Right lobe of liver (tissue), 6 donors: ENCODE data around the gene TAPBPL. TPM values are rescaled to one million over a fixed set of nuclear protein-coding genes. Genes with fewer than 3 reads are reported as not detected.
"Not testable (repeated sequence)": the region's sequence is repeated elsewhere in the genome, so short reads cannot be mapped to it uniquely, and the experiment has no call there.

Experiments used
- ATAC-seq, 4 donors: fragments of 200-7000 bp; cut with Tn5 transposase; one replicate each; pipeline ENCODE4 v1.9.1; 2020; ENCODE audit warnings: mild to moderate bottlenecking in 4 of 4, moderate library complexity in 4 of 4
- DNase-seq, 3 donors: peaks; one replicate each; pipeline ENCODE4 v3.0.0-alpha.2; 2020
- H3K27ac ChIP-seq, 3 donors: fragments of 200-600 bp; one replicate each; pipeline ENCODE4 v1.8.0; 2022
- H3K27me3 ChIP-seq, 2 donors: fragments of 200-600 bp; one replicate each; pipeline ENCODE4 v1.8.0; 2022
- H3K36me3 ChIP-seq, 4 donors: fragments of 200-600 bp; sonication (generic) in 1 of 4; one replicate each; pipeline versions ENCODE4 v1.5.1 to v1.8.0; 2017 to 2022; ENCODE audit warnings: control low read depth in 1 of 4
- H3K4me1 ChIP-seq, 4 donors: fragments of 200-600 bp; sonication (generic) in 1 of 4; one replicate each; pipeline versions ENCODE4 v1.5.1 to v1.8.0; 2017 to 2022; ENCODE audit warnings: control low read depth in 1 of 4
- H3K4me3 ChIP-seq, 3 donors: fragments of 200-600 bp; one replicate each; pipeline ENCODE4 v1.8.0; 2022
- H3K9me3 ChIP-seq, 4 donors: fragments of 200-600 bp; sonication (generic) in 1 of 4; one replicate each; pipeline versions ENCODE4 v1.5.1 to v1.8.0; 2017 to 2022; ENCODE audit warnings: control low read depth in 1 of 4
- POLR2A ChIP-seq: fragments of 450-650 bp; IDR thresholded peaks from one replicate; pipeline ENCODE4 v1.6.1; 2017; ENCODE audit warnings: antibody characterized with exemption, mild to moderate bottlenecking
- WGBS: methylation state at CpG from one replicate; pipeline ENCODE4 v1.1.6; 2018; ENCODE audit warnings: low coverage, low lambda C conversion rate; ENCODE audit not compliant: insufficient coverage; ENCODE audit errors: missing lambda C conversion rate; 5-methylcytosine and 5-hydroxymethylcytosine counted together
- intact Hi-C, 2 donors: fragments of 100-400 bp; cut with DNase I; formaldehyde crosslinking; loops; one replicate each; pipeline versions ENCODE4 v1.11.2 to v1.14.1; 2022
- total RNA-seq, 6 experiments: library from RNA; depleted of rRNA in 2 of 6; stranded (reverse); fragments of >200 nt in 2 of 6; fragmentation: NEBNext Ultra II Directional in 3 of 6; extraction: Animal tissue kit (Norgen Biotek cat#: 25700) in 3 of 6; gene quantifications; one replicate each; pipeline versions ENCODE4 v1.1.0 to v1.2.4, GENCODE V29; 2016 to 2023
- TF ChIP-seq, protein P1 (sequence below), 4 donors: fragments of 200-600 bp in 3 of 4; fragments of 450-650 bp in 1 of 4; IDR thresholded peaks; one replicate each; pipeline versions ENCODE4 v1.5.1 to v1.8.0; 2016 to 2022; ENCODE audit warnings: antibody characterized with exemption in 4 of 4, mild to moderate bottlenecking in 2 of 4
- donor health status: DM: no; HTN: yes; CAD: no.
- donor health status: DM: no; HTN: no; CAD: no.
- donor health status: DM: no; HTN: no; CAD: no.
- donor health status: DM: no; HTN: yes; CAD: no.
- donor health status: DM: no; HTN: yes; CAD: no.

The TAPBPL gene
- total RNA-seq, 6 experiments from 2014 or later = 13.8 to 29.3 (median 21.4) TPM

GRCh38 chr12:6424008-6424347, 27.9 kb upstream of the TAPBPL start:
- DNase-seq (no peak), ATAC-seq (peak in 1 of 4 donors; percentile 22)
- Histone ChIP-seq H3K4me3 (no peak overlapping the region), H3K27ac (no peak overlapping the region), H3K27me3 (no peaks in the 10 kb centered on the region), H3K9me3 (no peaks in the 10 kb centered on the region), H3K36me3 (no peaks in the 10 kb centered on the region), H3K4me1 (no peaks in the 10 kb centered on the region)
- TF ChIP-seq, protein P1, sequence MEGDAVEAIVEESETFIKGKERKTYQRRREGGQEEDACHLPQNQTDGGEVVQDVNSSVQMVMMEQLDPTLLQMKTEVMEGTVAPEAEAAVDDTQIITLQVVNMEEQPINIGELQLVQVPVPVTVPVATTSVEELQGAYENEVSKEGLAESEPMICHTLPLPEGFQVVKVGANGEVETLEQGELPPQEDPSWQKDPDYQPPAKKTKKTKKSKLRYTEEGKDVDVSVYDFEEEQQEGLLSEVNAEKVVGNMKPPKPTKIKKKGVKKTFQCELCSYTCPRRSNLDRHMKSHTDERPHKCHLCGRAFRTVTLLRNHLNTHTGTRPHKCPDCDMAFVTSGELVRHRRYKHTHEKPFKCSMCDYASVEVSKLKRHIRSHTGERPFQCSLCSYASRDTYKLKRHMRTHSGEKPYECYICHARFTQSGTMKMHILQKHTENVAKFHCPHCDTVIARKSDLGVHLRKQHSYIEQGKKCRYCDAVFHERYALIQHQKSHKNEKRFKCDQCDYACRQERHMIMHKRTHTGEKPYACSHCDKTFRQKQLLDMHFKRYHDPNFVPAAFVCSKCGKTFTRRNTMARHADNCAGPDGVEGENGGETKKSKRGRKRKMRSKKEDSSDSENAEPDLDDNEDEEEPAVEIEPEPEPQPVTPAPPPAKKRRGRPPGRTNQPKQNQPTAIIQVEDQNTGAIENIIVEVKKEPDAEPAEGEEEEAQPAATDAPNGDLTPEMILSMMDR (IDR thresholded peaks at IDR 0.05) = no peak
- no peak for TF ChIP-seq POLR2A
- intact Hi-C loops = loop anchor here in 1 of 2 donors (5.0 to 10.0 kb wide), 2 partner anchors 38 to 121 kb away; no protein-coding TSS in a partner anchor
- 58% methylated on average over 2 of the region's 6 CpGs for WGBS

- intact Hi-C loops = loop anchor here in 1 of 2 donors (5.0 to 10.0 kb wide), 2 partner anchors 37 to 120 kb away; no protein-coding TSS in a partner anchor
- Histone ChIP-seq H3K27ac (no peak overlapping the region), H3K4me1 (no peaks in the 10 kb centered on the region), H3K4me3 (no peak overlapping the region), H3K36me3 (no peaks in the 10 kb centered on the region), H3K9me3 (no peaks in the 10 kb centered on the region), H3K27me3 (no peaks in the 10 kb centered on the region)
- no peak for TF ChIP-seq POLR2A
- TF ChIP-seq, protein P1 (IDR thresholded peaks at IDR 0.05) = no peak
- DNase-seq (peak in 2 of 3 donors; percentile 35 to 38), ATAC-seq (no peak)
- WGBS = 76% methylated on average over 5 of the region's 8 CpGs
These were observed 27.0 kb upstream of the TAPBPL start for GRCh38 chr12:6424866-6425265.

- TF ChIP-seq POLR2A = no peak
- TF ChIP-seq, protein P1 (IDR thresholded peaks at IDR 0.05) = no peak
- ATAC-seq = no peak
- Histone ChIP-seq H3K4me3 (no peak overlapping the region), H3K4me1 (no peaks in the 10 kb centered on the region), H3K27me3 (no peaks in the 10 kb centered on the region), H3K27ac (no peak overlapping the region), H3K9me3 (no peaks in the 10 kb centered on the region), H3K36me3 (no peaks in the 10 kb centered on the region)
- peak in 2 of 3 donors; percentile 46 to 51 for DNase-seq
- WGBS = 74% methylated on average over 19 of the region's 23 CpGs
- intact Hi-C loops = loop anchor here in 1 of 2 donors (10.0 kb wide), 1 partner anchor 119 kb away; no protein-coding TSS in a partner anchor
These were observed 26.0 kb upstream of the TAPBPL start for GRCh38 chr12:6425590-6426531.

DNA sequence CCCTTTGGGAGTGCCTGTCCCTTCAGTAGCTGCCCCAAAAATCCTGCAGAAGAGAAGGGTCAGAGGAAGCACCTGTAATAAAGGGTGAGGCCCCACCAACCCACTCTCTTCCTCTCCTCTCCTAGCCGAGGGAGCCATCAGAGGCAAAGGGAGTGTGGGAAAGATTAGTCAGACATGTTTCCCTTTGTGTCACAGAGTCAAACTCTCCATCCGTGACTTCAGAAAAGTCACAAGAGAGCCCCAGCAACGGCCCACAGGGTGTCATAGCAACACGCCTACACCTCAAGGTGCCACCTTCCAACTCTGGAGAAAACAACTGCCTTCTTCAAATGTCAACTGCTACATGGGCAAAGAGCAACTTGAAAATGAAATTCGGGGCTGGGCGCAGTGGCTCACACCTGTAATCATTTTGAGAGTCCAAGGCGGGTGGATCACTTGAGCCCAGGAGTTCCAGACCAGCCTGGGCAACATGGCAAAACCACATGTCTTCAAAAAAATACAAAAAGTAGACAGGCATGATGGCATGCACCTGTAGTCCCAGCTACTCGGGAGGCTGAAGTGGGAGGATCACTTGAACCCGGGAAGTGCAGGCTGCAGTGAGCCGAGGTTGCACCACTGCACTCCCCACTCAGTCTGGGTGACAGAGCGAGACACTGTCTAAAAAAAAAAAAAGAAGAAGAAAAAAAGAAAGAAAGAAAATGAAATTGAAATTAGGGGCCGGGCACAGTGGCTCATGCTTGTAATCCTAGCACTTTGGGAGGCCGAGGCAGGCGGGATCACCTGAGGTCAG, 24.8 kb upstream of the TAPBPL start:
- Histone ChIP-seq H3K9me3 (no peaks in the 10 kb centered on the region), H3K4me3 (no peak overlapping the region), H3K27ac (no peak overlapping the region), H3K27me3 (no peaks in the 10 kb centered on the region), H3K4me1 (no peaks in the 10 kb centered on the region), H3K36me3 (no peaks in the 10 kb centered on the region)
- WGBS = 66% methylated on average over 10 of the region's 14 CpGs
- intact Hi-C loops = loop anchor here in 1 of 2 donors (10.0 kb wide), 1 partner anchor 118 kb away; no protein-coding TSS in a partner anchor
- no peak for TF ChIP-seq POLR2A
- TF ChIP-seq, protein P1 (IDR thresholded peaks at IDR 0.05) = no peak
- ATAC-seq (no peak), DNase-seq (peak in 2 of 3 donors; percentile 31 to 38)

DNA sequence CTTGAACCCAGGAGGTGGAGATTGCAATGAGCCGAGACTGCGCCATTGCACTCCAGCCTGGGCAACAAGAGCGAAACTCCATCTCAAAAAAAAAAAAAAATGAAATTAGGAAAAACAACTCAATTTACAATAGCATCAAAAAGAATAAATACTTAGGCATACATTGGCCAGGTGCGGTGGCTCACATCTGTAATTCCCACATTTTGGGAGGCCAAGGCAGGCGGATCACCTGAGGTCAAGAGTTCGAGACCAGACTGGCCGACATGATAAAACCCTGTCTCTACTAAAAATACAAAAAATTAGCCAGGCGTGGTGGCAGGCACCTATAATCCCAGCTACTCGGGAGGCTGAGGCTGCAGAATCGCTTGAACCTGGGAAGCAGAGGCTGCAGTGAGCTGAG, 24.0 kb upstream of the TAPBPL start:
- H3K27ac ChIP-seq, H3K27me3 ChIP-seq, ATAC-seq, H3K4me3 ChIP-seq, H3K36me3 ChIP-seq, H3K4me1 ChIP-seq, H3K9me3 ChIP-seq: not testable (repeated sequence)
- WGBS = 86% methylated on average over 7 of the region's 10 CpGs
- DNase-seq = peak in 2 of 3 donors; percentile 11 to 14
- intact Hi-C loops = loop anchor here in 1 of 2 donors (10.0 kb wide), 1 partner anchor 117 kb away; no protein-coding TSS in a partner anchor
